Transverse colon (tissue), 4 donors: Measurements from ENCODE around the gene LYRM7. TPM values are rescaled to one million over a fixed set of nuclear protein-coding genes. Genes with fewer than 3 reads are reported as not detected.

Source experiments
- DNase-seq: peaks from one replicate; pipeline ENCODE4 v3.0.0-alpha.2; 2019
- H3K27ac ChIP-seq, 4 donors: fragments of 200-600 bp; sonication (generic); 2 replicates each; pipeline ENCODE4 v1.5.1; 2016 to 2018; ENCODE audit warnings: inconsistent platforms in 4 of 4
- H3K27me3 ChIP-seq: fragments of 200-600 bp; sonication (generic); 2 replicates; pipeline ENCODE4 v1.5.1; 2017; ENCODE audit warnings: inconsistent platforms
- H3K36me3 ChIP-seq, 4 donors: fragments of 200-600 bp; sonication (generic); 2 replicates each; pipeline ENCODE4 v1.5.1; 2017 to 2019; ENCODE audit warnings: inconsistent platforms in 4 of 4
- H3K4me1 ChIP-seq, 4 donors: fragments of 200-600 bp; sonication (generic); 2 replicates each; pipeline ENCODE4 v1.5.1; 2017 to 2020; ENCODE audit warnings: inconsistent platforms in 4 of 4
- H3K4me3 ChIP-seq, 4 donors: fragments of 200-600 bp; sonication (generic); 1 replicate in 1 of 4; 2 replicates in 3 of 4; pipeline versions ENCODE4 v1.5.1 to v1.6.1; 2017 to 2019; ENCODE audit warnings: inconsistent platforms in 4 of 4
- H3K9me3 ChIP-seq, 2 donors: fragments of 200-600 bp; sonication (generic); 2 replicates each; pipeline ENCODE4 v1.5.1; 2017 to 2019; ENCODE audit warnings: inconsistent platforms in 2 of 2
- CTCF ChIP-seq, 5 experiments: fragments of 200-600 bp in 3 of 5; fragments of 450-650 bp in 2 of 5; sonication (generic) in 3 of 5; IDR thresholded peaks; 1 replicate in 2 of 5; 2 replicates in 3 of 5; pipeline ENCODE4 v1.5.1; 2016 to 2017; ENCODE audit warnings: antibody characterized with exemption in 5 of 5, inconsistent platforms in 3 of 5, mild to moderate bottlenecking in 2 of 5, moderate library complexity in 1 of 5
- EP300 ChIP-seq: sonication (generic); formaldehyde crosslinking; IDR thresholded peaks from one replicate; pipeline ENCODE4 v1.6.1; 2017; ENCODE audit warnings: antibody characterized with exemption, low read depth
- POLR2A ChIP-seq: fragments of 450-650 bp; IDR thresholded peaks from one replicate; pipeline ENCODE4 v1.6.1; 2016; ENCODE audit warnings: antibody characterized with exemption, mild to moderate bottlenecking, moderate library complexity
- POLR2AphosphoS5 ChIP-seq, 3 donors: sonication (generic); formaldehyde crosslinking; IDR thresholded peaks; one replicate each; pipeline ENCODE4 v1.6.1; 2016; ENCODE audit warnings: antibody characterized with exemption in 3 of 3
- WGBS, 2 donors: methylation state at CpG; one replicate each; pipeline ENCODE4 v1.1.5; 2018; ENCODE audit warnings: low coverage in 1 of 2; 5-methylcytosine and 5-hydroxymethylcytosine counted together
- in situ Hi-C, 4 donors: fragments of 200-750 bp; cut with MboI; loops; one replicate each; pipeline versions ENCODE4 v1.15.0 to v1.15.1; 2017; ENCODE audit warnings: low sequenced_read_pairs in 3 of 4, low pct_ligation_motif_present in 1 of 4, low pct_unique_long_range_greater_than_20kb in 1 of 4
- intact Hi-C: fragments of 100-400 bp; cut with DNase I; formaldehyde crosslinking; loops from one replicate; pipeline ENCODE4 v1.15.1; 2023; ENCODE audit warnings: low total_unique reads
- total RNA-seq, 4 donors: library from RNA; depleted of rRNA; stranded (reverse); fragments of >200 nt; gene quantifications; one replicate each; pipeline ENCODE4 v1.1.0, GENCODE V29; 2016

LYRM7 gene
- total RNA-seq, 4 donors from 2014 or later = 2.0 to 14.6 (median 12.3) TPM

- peaks cover 0 to 4% (median 0%) of the 10 kb centered on the region in 4 donors for H3K36me3 ChIP-seq
- in situ Hi-C loops (no loop called here), intact Hi-C loops (no loop called here)
- peaks cover 5 to 33% (median 14%) of the 10 kb centered on the region in 4 donors for H3K4me1 ChIP-seq
- H3K9me3 ChIP-seq = no peaks in the 10 kb centered on the region
- TF ChIP-seq POLR2AphosphoS5 (IDR thresholded peaks at IDR 0.05) (no peak), EP300 (no peak), POLR2A (no peak), CTCF (IDR thresholded peaks at IDR 0.05) (no peak)
- DNase-seq = peak; percentile 14
- peak overlapping the region in 1 of 4 donors; percentile 26 for H3K4me3 ChIP-seq
- peak overlapping the region; percentile 32 to 72 (median 68) for H3K27ac ChIP-seq
- 59% methylated on average over 5 of the region's 5 CpGs; no CpG with 5 or more reads in 1 of the 2 donors for WGBS, 2 donors
- no peaks in the 10 kb centered on the region for H3K27me3 ChIP-seq
These were observed 24.0 kb downstream of the LYRM7 start for GRCh38 chr5:131194725-131195124.

GRCh38 chr5:131195696-131196095, 25.0 kb downstream of the LYRM7 start:
- Histone ChIP-seq H3K9me3 (no peaks in the 10 kb centered on the region), H3K4me1 (peaks cover 5 to 33% (median 14%) of the 10 kb centered on the region in 4 donors), H3K27me3 (no peaks in the 10 kb centered on the region), H3K4me3 (no peak overlapping the region), H3K27ac (no peak overlapping the region), H3K36me3 (peaks cover 0 to 9% (median 0%) of the 10 kb centered on the region in 4 donors)
- intact Hi-C loops = no loop called here
- no peak for DNase-seq
- TF ChIP-seq CTCF (IDR thresholded peaks at IDR 0.05) = no peak
- TF ChIP-seq EP300 = no peak
- no peak for TF ChIP-seq POLR2A
- TF ChIP-seq POLR2AphosphoS5 (IDR thresholded peaks at IDR 0.05) = no peak
- in situ Hi-C loops = no loop called here

GRCh38 chr5:131196331-131196730, 25.6 kb downstream of the LYRM7 start:
- Histone ChIP-seq H3K9me3 (no peaks in the 10 kb centered on the region), H3K4me1 (peaks cover 5 to 33% (median 14%) of the 10 kb centered on the region in 4 donors), H3K4me3 (no peak overlapping the region), H3K36me3 (peaks cover 0 to 9% (median 0%) of the 10 kb centered on the region in 4 donors), H3K27me3 (no peaks in the 10 kb centered on the region), H3K27ac (no peak overlapping the region)
- in situ Hi-C loops (no loop called here), intact Hi-C loops (no loop called here)
- no peak for TF ChIP-seq POLR2AphosphoS5 (IDR thresholded peaks at IDR 0.05)
- no peak for TF ChIP-seq POLR2A
- no peak for TF ChIP-seq CTCF (IDR thresholded peaks at IDR 0.05)
- no peak for DNase-seq
- 87 to 100% methylated on average over 1 to 4 of the region's 4 CpGs for WGBS, 2 donors

- Histone ChIP-seq H3K9me3 (no peaks in the 10 kb centered on the region), H3K27me3 (no peaks in the 10 kb centered on the region), H3K4me3 (no peak overlapping the region), H3K36me3 (peaks cover 0 to 9% (median 0%) of the 10 kb centered on the region in 4 donors), H3K27ac (no peak overlapping the region), H3K4me1 (peaks cover 0 to 16% (median 5%) of the 10 kb centered on the region in 4 donors)
- no peak for TF ChIP-seq POLR2AphosphoS5 (IDR thresholded peaks at IDR 0.05)
- TF ChIP-seq POLR2A = no peak
- no peak for TF ChIP-seq CTCF (IDR thresholded peaks at IDR 0.05)
- no peak for TF ChIP-seq EP300
- in situ Hi-C loops = no loop called here
- no peak for DNase-seq
- 89 to 94% methylated on average over 5 of the region's 5 CpGs for WGBS, 2 donors
- intact Hi-C loops = no loop called here
These were observed 27.9 kb downstream of the LYRM7 start for GRCh38 chr5:131198625-131199024.
